SK-N-SH (cell line): Measurements from ENCODE around the gene FYB2.

Source experiments
- CTCF ChIP-seq: fragments of 200-600 bp; sonication (generic); IDR thresholded peaks from 2 replicates; pipeline ENCODE4 v1.6.1; 2017; ENCODE audit warnings: antibody characterized with exemption, mild to moderate bottlenecking, moderate library complexity
- ELF1 ChIP-seq: IDR thresholded peaks from 2 replicates; pipeline ENCODE4 v1.4.0; 2012
- EZH2phosphoT487 ChIP-seq: fragments of 200-600 bp; sonication (generic); IDR thresholded peaks from 2 replicates; pipeline ENCODE4 v1.6.1; 2017; ENCODE audit warnings: low read depth, mixed run types, mild to moderate bottlenecking, antibody characterized with exemption, moderate library complexity, borderline replicate concordance
- GABPA ChIP-seq: IDR thresholded peaks from 2 replicates; pipeline ENCODE4 v1.4.0; 2012; ENCODE audit warnings: low read depth, mild to moderate bottlenecking
- MAX ChIP-seq: IDR thresholded peaks from 2 replicates; pipeline ENCODE4 v1.4.0; 2012; ENCODE audit warnings: low read depth
- NRF1 ChIP-seq: IDR thresholded peaks from 2 replicates; pipeline ENCODE4 v1.6.1; 2012; ENCODE audit warnings: low read depth, mild to moderate bottlenecking, low read length
- RAD21 ChIP-seq: IDR thresholded peaks from 2 replicates; pipeline ENCODE4 v1.6.1; 2012; ENCODE audit warnings: mild to moderate bottlenecking, low read length
- REST ChIP-seq: IDR thresholded peaks from 2 replicates; pipeline ENCODE4 v1.6.1; 2012; ENCODE audit warnings: mild to moderate bottlenecking, low read depth, low read length, moderate library complexity
- SMC3 ChIP-seq: IDR thresholded peaks from 2 replicates; pipeline ENCODE4 v1.6.1; 2012; ENCODE audit warnings: low read depth, low read length, improper control_type of control experiment
- TCF12 ChIP-seq: IDR thresholded peaks from 2 replicates; pipeline ENCODE4 v1.4.0; 2012
- ZBTB33 ChIP-seq: IDR thresholded peaks from 2 replicates; pipeline ENCODE4 v1.4.0; 2012; ENCODE audit warnings: low read depth, borderline replicate concordance

- TF ChIP-seq SMC3 = no peak
- no peak for TF ChIP-seq CTCF
- TF ChIP-seq MAX = no peak
- no peak for TF ChIP-seq NRF1
- no peak for TF ChIP-seq ELF1
- TF ChIP-seq RAD21 = no peak
- TF ChIP-seq TCF12 = no peak
- TF ChIP-seq GABPA = no peak
- TF ChIP-seq ZBTB33 = no peak
- no peak for TF ChIP-seq REST
- no peak for TF ChIP-seq EZH2phosphoT487
These were observed 60.4 kb downstream of the FYB2 start for GRCh38 chr1:56758794-56759193.
